HepG2 (cell line): ENCODE measurements around the gene ABHD18. TPM values are rescaled to one million over a fixed set of nuclear protein-coding genes. Genes with fewer than 3 reads are reported as not detected.

Experiments used
- ATAC-seq: fragments of 200-7000 bp; cut with Tn5 transposase; 3 replicates; pipeline ENCODE4 v1.9.1; 2020; ENCODE audit warnings: mild to moderate bottlenecking, moderate library complexity
- BruUV-seq: library from RNA; stranded (reverse); fragments of 400-500 nt; replicated peaks from 2 replicates; lab custom pipeline; 2021; lab: Mats Ljungman, UMichigan
- CTCF ChIA-PET: fragments of 300-600 bp; formaldehyde crosslinking; extraction: SDS; loops from one replicate; lab custom pipeline; 2021; ENCODE audit warnings: low total read pairs, inconsistent platforms, low intra/inter-chr PET ratio; lab: Yijun Ruan, JAX
- POLR2A ChIA-PET: fragments of 350-600 bp; sonication (Branson Sonifier 250); formaldehyde crosslinking; loops from one replicate; lab custom pipeline; 2020; ENCODE audit warnings: antibody characterized with exemption, inconsistent platforms; lab: Yijun Ruan, JAX
- DNase-seq: peaks from one replicate; pipeline ENCODE4 v3.0.0-alpha.2; 2015; ENCODE audit warnings: low spot score
- FAIRE-seq: peaks from 3 replicates; lab custom pipeline; 2011; peaks lifted over from hg19 to GRCh38; lab: Jason Lieb, UNC
- H2AFZ ChIP-seq: one replicate; pipeline ENCODE4 v1.6.1; 2011; ENCODE audit warnings: low read length, inconsistent platforms
- H3K27ac ChIP-seq: fragments of 300-600 bp; 3 replicates; pipeline ENCODE4 v1.8.0; 2011; ENCODE audit warnings: mixed run types, mild to moderate bottlenecking, mixed read lengths, low read length, inconsistent platforms; ENCODE audit not compliant: insufficient read depth; ENCODE audit errors: extremely low read length
- H3K27me3 ChIP-seq, 2 experiments: fragments of 200-600 bp in 1 of 2; 2 replicates in 1 of 2; 3 replicates in 1 of 2; pipeline versions ENCODE4 v1.6.0 to v1.8.0; 2011; ENCODE audit warnings: low read length in 2 of 2, mild to moderate bottlenecking in 2 of 2, moderate library complexity in 2 of 2, inconsistent platforms in 1 of 2; ENCODE audit not compliant: insufficient read depth in 2 of 2, control insufficient read depth in 1 of 2
- H3K36me3 ChIP-seq, 2 experiments: fragments of 200-600 bp in 1 of 2; replicated peaks in 1 of 2; 2 replicates in 1 of 2; 3 replicates in 1 of 2; pipeline versions ENCODE4 v1.5.1 to v1.8.0; 2011; ENCODE audit warnings: low read length in 2 of 2, inconsistent platforms in 1 of 2; ENCODE audit not compliant: insufficient read depth in 2 of 2, control insufficient read depth in 1 of 2
- H3K4me1 ChIP-seq: 2 replicates; pipeline ENCODE4 v1.5.1; 2012; ENCODE audit warnings: low read length, inconsistent platforms; ENCODE audit not compliant: insufficient read depth
- H3K4me2 ChIP-seq: 2 replicates; pipeline ENCODE4 v1.6.0; 2011; ENCODE audit warnings: low read depth, low read length, inconsistent platforms
- H3K4me3 ChIP-seq, 3 experiments: fragments of 200-600 bp in 1 of 3; sonication (generic), shearing (Covaris generic) in 1 of 3; replicated peaks in 1 of 3; 2 replicates each; pipeline ENCODE4 v1.5.1; 2011 to 2016; ENCODE audit warnings: low read length in 3 of 3, inconsistent platforms in 2 of 3, low read depth in 2 of 3, mild to moderate bottlenecking in 2 of 3, control low read depth in 1 of 3, mixed read lengths in 1 of 3; ENCODE audit not compliant: insufficient read depth in 1 of 3
- H3K79me2 ChIP-seq: one replicate; pipeline ENCODE4 v1.6.1; 2011; ENCODE audit warnings: low read length, inconsistent platforms; ENCODE audit not compliant: insufficient read depth
- H3K9ac ChIP-seq: 2 replicates; pipeline ENCODE4 v1.6.0; 2011; ENCODE audit warnings: mild to moderate bottlenecking, low read depth, low read length, inconsistent platforms; ENCODE audit not compliant: insufficient read depth
- H3K9me3 ChIP-seq: 2 replicates; pipeline ENCODE4 v1.5.1; 2012; ENCODE audit warnings: mild to moderate bottlenecking, low read length
- H4K20me1 ChIP-seq: 2 replicates; pipeline ENCODE4 v1.6.0; 2011; ENCODE audit warnings: inconsistent platforms, mild to moderate bottlenecking, low read length, moderate library complexity; ENCODE audit not compliant: insufficient read depth
- ELF3 ChIP-seq: IDR thresholded peaks from 2 replicates; pipeline ENCODE4 v1.6.1; 2016; ENCODE audit warnings: missing genetic modification reagents, missing compliant biosample characterization
- FOXO4 ChIP-seq: sonication (generic); formaldehyde crosslinking; conservative IDR thresholded peaks from 2 replicates; pipeline ENCODE4 v1.8.1; 2023; ENCODE audit warnings: missing genetic modification reagents
- GTF2F1 ChIP-seq: fragments of 150-350 bp; IDR thresholded peaks from 2 replicates; pipeline ENCODE4 v1.6.1; 2014; ENCODE audit warnings: low read length
- HDAC1 ChIP-seq: sonication (generic); formaldehyde crosslinking; IDR thresholded peaks from 2 replicates; pipeline ENCODE4 v1.5.1; 2020; ENCODE audit warnings: mild to moderate bottlenecking, missing genetic modification reagents
- HINFP ChIP-seq: sonication (generic); formaldehyde crosslinking; IDR thresholded peaks from 2 replicates; pipeline ENCODE4 v1.4.0; 2020; ENCODE audit warnings: low read depth, mild to moderate bottlenecking, missing genetic modification reagents
- MBNL3 ChIP-seq: fragments of 250-450 bp; sonication (Bioruptor Pico); conservative IDR thresholded peaks from 2 replicates; pipeline ENCODE4 v1.8.0; 2022; ENCODE audit warnings: mild to moderate bottlenecking, inconsistent platforms
- MTA1 ChIP-seq: sonication (generic); formaldehyde crosslinking; IDR thresholded peaks from 2 replicates; pipeline ENCODE4 v1.4.0; 2020; ENCODE audit warnings: missing genetic modification reagents, mild to moderate bottlenecking, borderline replicate concordance
- NCOA5 ChIP-seq: sonication (generic); formaldehyde crosslinking; IDR thresholded peaks from 2 replicates; pipeline ENCODE4 v1.4.0; 2020; ENCODE audit warnings: missing genetic modification reagents
- NR2C2 ChIP-seq: sonication (generic); formaldehyde crosslinking; IDR thresholded peaks from 2 replicates; pipeline ENCODE4 v1.4.0; 2020; ENCODE audit warnings: missing genetic modification reagents, mild to moderate bottlenecking, moderate library complexity, borderline replicate concordance
- PHF21A ChIP-seq: sonication (generic); formaldehyde crosslinking; IDR thresholded peaks from 2 replicates; pipeline ENCODE4 v1.5.0; 2020; ENCODE audit warnings: mild to moderate bottlenecking, missing genetic modification reagents
- RFXAP ChIP-seq: sonication (generic); formaldehyde crosslinking; IDR thresholded peaks from 2 replicates; pipeline ENCODE4 v1.4.0; 2020; ENCODE audit warnings: missing genetic modification reagents, borderline replicate concordance
- SPEN ChIP-seq: sonication (generic); formaldehyde crosslinking; IDR thresholded peaks from 2 replicates; pipeline ENCODE4 v1.5.1; 2020; ENCODE audit warnings: low read depth, mild to moderate bottlenecking, missing genetic modification reagents
- SRSF9 ChIP-seq: fragments of 200-400 bp; formaldehyde crosslinking; IDR thresholded peaks from 2 replicates; pipeline ENCODE4 v1.6.1; 2018; ENCODE audit warnings: borderline replicate concordance, mild to moderate bottlenecking, low read depth, low read length; ENCODE audit not compliant: insufficient read depth, poor library complexity, severe bottlenecking
- ZBTB8A ChIP-seq: sonication (generic); formaldehyde crosslinking; IDR thresholded peaks from 2 replicates; pipeline ENCODE4 v1.4.0; 2020; ENCODE audit warnings: mild to moderate bottlenecking, low read depth, missing genetic modification reagents, borderline replicate concordance
- ZNF124 ChIP-seq: sonication (generic); formaldehyde crosslinking; IDR thresholded peaks from 2 replicates; pipeline ENCODE4 v1.4.0; 2020; ENCODE audit warnings: missing genetic modification reagents
- ZNF460 ChIP-seq: sonication (generic); formaldehyde crosslinking; IDR thresholded peaks from 2 replicates; pipeline ENCODE4 v1.5.1; 2020; ENCODE audit warnings: missing genetic modification reagents, mild to moderate bottlenecking, borderline replicate concordance
- ZNF569 ChIP-seq: sonication (generic); formaldehyde crosslinking; IDR thresholded peaks from 2 replicates; pipeline ENCODE4 v1.5.0; 2020; ENCODE audit warnings: mild to moderate bottlenecking, missing genetic modification reagents, moderate library complexity, borderline replicate concordance
- ZNF589 ChIP-seq: sonication (generic); formaldehyde crosslinking; conservative IDR thresholded peaks from 2 replicates; pipeline ENCODE4 v1.8.0; 2022; ENCODE audit warnings: mild to moderate bottlenecking, moderate library complexity, missing genetic modification reagents
- WGBS: methylation state at CpG from one replicate; pipeline ENCODE4 v1.1.6; 2017; ENCODE audit warnings: low lambda C conversion rate; 5-methylcytosine and 5-hydroxymethylcytosine counted together
- in situ Hi-C: cut with HindIII; loops from 2 replicates; pipeline ENCODE4 v1.10.0; 2017; ENCODE audit warnings: low pct_unique_long_range_greater_than_20kb; ENCODE audit not compliant: extremely low pct_ligation_motif_present
- intact Hi-C: fragments of 100-400 bp; cut with micrococcal nuclease; formaldehyde crosslinking; loops from one replicate; pipeline ENCODE4 v1.10.0; 2022; ENCODE audit not compliant: unreplicated experiment
- polyA plus RNA-seq, 8 experiments: library from polyadenylated mRNA; depleted of rRNA in 3 of 8; stranded (reverse) in 7 of 8; unstranded in 1 of 8; fragments of >200 nt; fragmentation: Illumina TruSeq in 4 of 8; extraction: Trizol in 4 of 8; gene quantifications; 2 replicates each; pipeline versions ENCODE4 v1.2.1 to v1.2.3, GENCODE V29; 2011 to 2016; ENCODE audit warnings: low read depth in 4 of 8, missing spikeins in 1 of 8, mixed read lengths in 1 of 8; ENCODE audit not compliant: insufficient read depth in 1 of 8
- total RNA-seq, 5 experiments: library from RNA; depleted of rRNA; stranded (reverse); fragments of >200 nt; fragmentation: Illumina TruSeq; extraction: Trizol; gene quantifications; 2 replicates each; pipeline ENCODE4 v1.2.3, GENCODE V29; 2016; ENCODE audit warnings: low read depth in 1 of 5

ABHD18 gene
- total and polyA plus RNA-seq, 2 of the 13 experiments (the other 11 are each of a cell fraction or from before 2014, with no cell fraction given): 5.5 to 16.3 TPM

GRCh38 chr4:127916512-127916911 is 48.7 kb upstream of the ABHD18 start:
- H3K27me3 ChIP-seq: no peaks in the 10 kb centered on the region
- no peak overlapping the region for H3K4me2 ChIP-seq
- DNase-seq (no peak), FAIRE-seq (no peak)
- BruUV-seq: no TSS peak
- peaks cover 4 to 12% of the 10 kb centered on the region in 2 experiments for H3K36me3 ChIP-seq
- H3K27ac ChIP-seq: no peak overlapping the region
- H3K79me2 ChIP-seq: no peaks in the 10 kb centered on the region
- H2AFZ ChIP-seq: no peak overlapping the region
- H3K4me1 ChIP-seq: no peaks in the 10 kb centered on the region
- H3K9ac ChIP-seq: no peak overlapping the region
- CTCF ChIA-PET: no interaction called here
- intact Hi-C loops: no loop called here
- TF ChIP-seq RFXAP (CRISPR knock-in tag) (no peak), MBNL3 (CRISPR knock-in tag) (no peak), NR2C2 (CRISPR knock-in tag) (no peak), PHF21A (CRISPR knock-in tag) (no peak), ZNF460 (no peak), GTF2F1 (no peak), FOXO4 (no peak), ZNF589 (CRISPR knock-in tag) (no peak), ELF3 (no peak), HINFP (no peak), SRSF9 (no peak), HDAC1 (CRISPR knock-in tag) (no peak), ZBTB8A (no peak), NCOA5 (no peak), MTA1 (CRISPR knock-in tag) (no peak), SPEN (CRISPR knock-in tag) (no peak), ZNF124 (no peak), ZNF569 (CRISPR knock-in tag) (no peak)
- TF ChIP-seq, all 625 proteins: peak for 0
- no peak for ATAC-seq
- POLR2A ChIA-PET: no interaction called here
- in situ Hi-C loops: no loop called here
- Histone ChIP-seq H3K4me3 (no peak overlapping the region), H4K20me1 (no peaks in the 10 kb centered on the region), H3K9me3 (no peaks in the 10 kb centered on the region)
- WGBS: 96% methylated on average over 3 of the region's 3 CpGs
